ENCODE measurements around the gene ZSCAN22. TPM values are rescaled to one million over a fixed set of nuclear protein-coding genes. Genes with fewer than 3 reads are reported as not detected.

ZSCAN22 gene
- polyA plus RNA-seq, 1 donor from 2014 or later, result 1.6 TPM

GRCh38 chr19:58381460-58382212, 54.8 kb downstream of the ZSCAN22 start:
- Histone ChIP-seq H3K79me2 (replicated peaks; ENCODE audit: insufficient read depth, low read length) (no peaks in the 10 kb centered on the region), H3K9ac (ENCODE audit: low read length) (peak overlapping the region; percentile 89), H3K4me3 (ENCODE audit: low read length) (peak overlapping the region; percentile 78), H4K20me1 (ENCODE audit: insufficient read depth) (no peaks in the 10 kb centered on the region), H3K9me2 (ENCODE audit: insufficient read depth, low read length) (no peaks in the 10 kb centered on the region), H3K36me3 (ENCODE audit: insufficient read depth, low read length) (no peaks in the 10 kb centered on the region), H2AFZ (ENCODE audit: low read depth, low read length) (no peak overlapping the region), H3K27ac (ENCODE audit: low read length) (peak overlapping the region; percentile 93), H3F3A (ENCODE audit: insufficient read depth, low read length, poor library complexity, severe bottlenecking) (peaks cover 4% of the 10 kb centered on the region), H3K27me3 (ENCODE audit: insufficient read depth, low read depth, low read length) (no peaks in the 10 kb centered on the region), H3K9me3 (ENCODE audit: low read length) (no peaks in the 10 kb centered on the region), H3K4me2 (ENCODE audit: low read length) (peak overlapping the region; percentile 16)
- no peak for TF ChIP-seq TAF1 (IDR thresholded peaks at IDR 0.05; ENCODE audit: low read depth)

- no peaks in the 10 kb centered on the region for H4K20me1 ChIP-seq (ENCODE audit: insufficient read depth)
- H3K79me2 ChIP-seq (replicated peaks; ENCODE audit: insufficient read depth, low read length), result peaks cover 10% of the 10 kb centered on the region
- H3K9ac ChIP-seq (ENCODE audit: low read length), result no peak overlapping the region
- no peak overlapping the region for H3K4me2 ChIP-seq (ENCODE audit: low read length)
- H3K9me2 ChIP-seq (ENCODE audit: insufficient read depth, low read length), result no peaks in the 10 kb centered on the region
- no peaks in the 10 kb centered on the region for H3K36me3 ChIP-seq (ENCODE audit: insufficient read depth, low read length)
- no peak overlapping the region for H3K4me3 ChIP-seq (ENCODE audit: low read length)
- no peak for TF ChIP-seq MXI1 (conservative IDR thresholded peaks at IDR 0.05; ENCODE audit: poor library complexity, severe bottlenecking)
- no peak for TF ChIP-seq TAF1 (IDR thresholded peaks at IDR 0.05; ENCODE audit: low read depth)
- no peak for TF ChIP-seq EP300 (conservative IDR thresholded peaks at IDR 0.05; ENCODE audit: poor library complexity, severe bottlenecking)
- TF ChIP-seq RAD21 (conservative IDR thresholded peaks at IDR 0.05), result no peak
- no peak overlapping the region for H2AFZ ChIP-seq (ENCODE audit: low read depth, low read length)
- peaks cover 4% of the 10 kb centered on the region for H3F3A ChIP-seq (ENCODE audit: insufficient read depth, low read length, poor library complexity, severe bottlenecking)
- no peaks in the 10 kb centered on the region for H3K9me3 ChIP-seq (ENCODE audit: low read length)
- H3K27ac ChIP-seq (ENCODE audit: low read length), result no peak overlapping the region
- no peaks in the 10 kb centered on the region for H3K27me3 ChIP-seq (ENCODE audit: insufficient read depth, low read depth, low read length)
Observed at GRCh38 chr19:58382997-58383603, 56.3 kb downstream of the ZSCAN22 start.

GRCh38 chr19:58385313-58385890, 58.6 kb downstream of the ZSCAN22 start:
- H3K4me2 ChIP-seq (ENCODE audit: low read length), result peak overlapping the region; percentile 91
- TF ChIP-seq POLR2AphosphoS5 (IDR thresholded peaks at IDR 0.05) (no peak), REST (IDR thresholded peaks at IDR 0.05; ENCODE audit: borderline replicate concordance) (no peak), TAF1 (IDR thresholded peaks at IDR 0.05; ENCODE audit: low read depth) (no peak), EZH2 (IDR thresholded peaks at IDR 0.05; ENCODE audit: borderline replicate concordance, insufficient read depth, low read length, poor library complexity, severe bottlenecking) (no peak), EP300 (conservative IDR thresholded peaks at IDR 0.05; ENCODE audit: poor library complexity, severe bottlenecking) (no peak), RAD21 (conservative IDR thresholded peaks at IDR 0.05) (no peak), CTCF (IDR thresholded peaks at IDR 0.05; ENCODE audit: poor library complexity, severe bottlenecking) (no peak), SMC3 (conservative IDR thresholded peaks at IDR 0.05; ENCODE audit: poor library complexity) (no peak), MXI1 (conservative IDR thresholded peaks at IDR 0.05; ENCODE audit: poor library complexity, severe bottlenecking) (no peak)
- H3K27ac ChIP-seq (ENCODE audit: low read length), result peak overlapping the region; percentile 95
- peak overlapping the region; percentile 92 for H3K9ac ChIP-seq (ENCODE audit: low read length)
- peaks cover 20% of the 10 kb centered on the region for H3K79me2 ChIP-seq (replicated peaks; ENCODE audit: insufficient read depth, low read length)
- no peaks in the 10 kb centered on the region for H3K9me3 ChIP-seq (ENCODE audit: low read length)
- H2AFZ ChIP-seq (ENCODE audit: low read depth, low read length), result no peak overlapping the region
- no peaks in the 10 kb centered on the region for H3K36me3 ChIP-seq (ENCODE audit: insufficient read depth, low read length)
- H4K20me1 ChIP-seq (ENCODE audit: insufficient read depth), result no peaks in the 10 kb centered on the region
- H3F3A ChIP-seq (ENCODE audit: insufficient read depth, low read length, poor library complexity, severe bottlenecking), result peaks cover 4% of the 10 kb centered on the region
- no peaks in the 10 kb centered on the region for H3K27me3 ChIP-seq (ENCODE audit: insufficient read depth, low read depth, low read length)
- peak overlapping the region; percentile 77 for H3K4me3 ChIP-seq (ENCODE audit: low read length)
- H3K9me2 ChIP-seq (ENCODE audit: insufficient read depth, low read length), result no peaks in the 10 kb centered on the region

All from neural cell (in vitro differentiated cells).